ENCODE results near the gene KHDC1L.
"Not testable (repeated sequence)": the region's sequence is repeated elsewhere in the genome, so short reads cannot be mapped to it uniquely, and the experiment has no call there.

Gene KHDC1L, protein sequence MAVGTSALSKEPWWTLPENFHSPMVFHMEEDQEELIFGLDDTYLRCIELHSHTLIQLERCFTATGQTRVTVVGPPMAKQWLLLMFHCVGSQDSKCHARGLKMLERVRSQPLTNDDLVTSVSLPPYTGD

DNA sequence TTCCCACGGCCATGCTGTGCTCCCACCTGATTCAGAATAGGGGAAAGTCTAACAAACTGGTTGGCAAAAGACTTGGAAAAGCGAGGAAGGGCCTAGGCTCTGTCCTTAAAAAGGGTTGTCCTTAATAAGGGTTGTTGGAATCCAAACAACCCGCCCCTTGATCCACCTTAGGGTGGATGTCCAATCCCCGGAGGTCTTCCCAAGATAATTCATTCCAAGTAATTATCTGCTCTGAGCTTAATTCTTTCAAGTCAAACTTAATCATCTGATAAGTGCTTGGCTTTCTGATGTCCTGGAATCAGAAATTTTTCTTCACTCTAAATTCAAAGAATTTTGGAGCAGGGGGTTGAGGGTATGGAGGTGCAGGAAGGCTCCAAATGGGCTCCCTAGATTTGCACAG is at the start of gene KHDC1L:
Gene KHDC1L, minus strand, starts transcription at position 101 of the 400 bp plus-strand sequence. Its CDS starts 88 bp downstream, at position 13.
- no peak for DNase-seq

DNA sequence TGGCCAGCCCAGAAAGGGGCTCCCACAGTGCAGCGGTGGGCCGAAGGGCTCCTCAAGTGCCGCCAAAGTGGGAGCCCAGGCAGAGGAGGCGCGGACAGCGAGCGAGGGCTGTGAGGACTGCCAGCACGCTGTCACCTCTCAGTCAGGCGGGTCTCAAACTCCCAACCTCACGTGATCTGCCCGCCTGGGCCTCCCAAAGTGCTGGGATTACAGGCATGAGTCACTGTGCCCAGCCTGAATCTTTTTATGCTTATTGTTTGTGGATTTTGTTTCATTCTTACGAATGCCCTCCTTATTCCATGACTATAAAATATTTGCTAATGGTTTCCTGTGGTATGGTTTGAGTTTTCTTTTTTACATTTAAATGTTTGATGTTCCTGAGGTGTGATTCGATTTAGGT is 44.0 kb upstream of the KHDC1L start:
- DNase-seq: not testable (repeated sequence)

- DNase-seq: not testable (repeated sequence)
These were observed 43.6 kb upstream of the KHDC1L start for GRCh38 chr6:73268896-73269295.

- DNase-seq: no peak
These were observed 39.1 kb upstream of the KHDC1L start for GRCh38 chr6:73264446-73264845.

DNA sequence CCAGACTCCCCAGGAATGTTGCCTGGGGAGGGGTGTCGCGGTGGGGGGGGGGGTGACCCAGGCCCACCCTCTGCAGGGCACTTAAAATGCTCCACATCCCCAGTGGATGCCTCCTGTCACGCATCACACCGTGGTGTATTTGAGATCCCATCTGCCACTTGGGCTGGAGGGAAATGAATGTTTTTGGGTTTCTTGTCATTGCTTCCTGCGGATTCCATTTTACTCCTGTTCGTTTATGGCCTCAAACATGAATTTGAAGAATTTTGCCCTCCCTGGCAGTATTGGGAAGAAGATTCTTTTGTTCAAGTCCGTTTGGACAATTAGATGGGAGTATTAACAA is 38.2 kb upstream of the KHDC1L start:
- no peak for DNase-seq

- peak; percentile 44 to 52 for DNase-seq
These were observed 37.6 kb upstream of the KHDC1L start, which contains the start of gene KHDC1 for GRCh38 chr6:73262671-73263569. KHDC1 (minus strand) TSS chr6:73263196; CDS start chr6:73242517, 20,679 bp downstream.

DNA sequence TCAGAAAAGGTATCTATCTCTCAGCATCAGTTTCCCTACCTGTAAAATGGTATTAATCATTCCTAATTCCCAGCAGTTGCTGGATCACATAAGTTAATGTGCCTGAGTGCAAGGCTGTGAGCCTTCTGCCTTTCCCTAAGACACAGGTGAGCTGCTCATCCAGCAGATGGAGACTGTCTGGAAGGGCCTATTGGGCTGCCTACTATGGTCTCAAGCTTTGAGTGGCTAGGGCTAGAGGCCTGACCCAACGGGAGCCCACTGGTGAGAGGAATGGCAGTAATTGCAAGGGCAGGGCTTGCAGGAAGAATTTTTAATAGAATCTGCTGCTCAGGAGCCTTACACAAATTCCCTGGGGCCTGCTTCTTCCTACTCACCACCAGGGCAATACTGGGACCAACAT is 33.4 kb upstream of the KHDC1L start:
- no peak for DNase-seq

GRCh38 chr6:73254323-73254722 is 29.0 kb upstream of the KHDC1L start:
- not testable (repeated sequence) for DNase-seq

DNA sequence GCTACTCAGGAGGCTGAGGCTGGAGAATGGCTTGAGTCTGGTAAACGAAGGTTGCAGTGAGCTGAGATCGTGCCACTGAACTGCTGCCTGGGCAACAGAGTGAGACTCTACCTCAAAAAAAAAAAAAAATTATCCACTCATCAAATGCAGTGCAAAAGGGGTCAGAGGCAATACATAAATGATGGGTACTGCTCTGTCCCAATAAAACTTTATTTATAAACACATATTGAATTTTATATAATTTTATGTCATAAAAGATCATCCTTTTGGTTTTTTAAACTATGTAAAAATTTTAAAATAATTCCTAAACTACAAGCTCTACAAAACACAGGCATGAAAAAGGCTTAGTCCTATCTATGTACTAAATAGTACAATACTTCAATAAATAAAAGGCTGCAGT is 27.4 kb upstream of the KHDC1L start:
- DNase-seq: no peak

- no peak for DNase-seq
These were observed 24.7 kb upstream of the KHDC1L start for GRCh38 chr6:73250016-73250415.

GRCh38 chr6:73248192-73248903 is 23.1 kb upstream of the KHDC1L start:
- DNase-seq: no peak

- DNase-seq: no peak
These were observed 16.7 kb upstream of the KHDC1L start for GRCh38 chr6:73242001-73242400.

GRCh38 chr6:73240730-73241129 is 15.4 kb upstream of the KHDC1L start:
- DNase-seq: no peak

DNA sequence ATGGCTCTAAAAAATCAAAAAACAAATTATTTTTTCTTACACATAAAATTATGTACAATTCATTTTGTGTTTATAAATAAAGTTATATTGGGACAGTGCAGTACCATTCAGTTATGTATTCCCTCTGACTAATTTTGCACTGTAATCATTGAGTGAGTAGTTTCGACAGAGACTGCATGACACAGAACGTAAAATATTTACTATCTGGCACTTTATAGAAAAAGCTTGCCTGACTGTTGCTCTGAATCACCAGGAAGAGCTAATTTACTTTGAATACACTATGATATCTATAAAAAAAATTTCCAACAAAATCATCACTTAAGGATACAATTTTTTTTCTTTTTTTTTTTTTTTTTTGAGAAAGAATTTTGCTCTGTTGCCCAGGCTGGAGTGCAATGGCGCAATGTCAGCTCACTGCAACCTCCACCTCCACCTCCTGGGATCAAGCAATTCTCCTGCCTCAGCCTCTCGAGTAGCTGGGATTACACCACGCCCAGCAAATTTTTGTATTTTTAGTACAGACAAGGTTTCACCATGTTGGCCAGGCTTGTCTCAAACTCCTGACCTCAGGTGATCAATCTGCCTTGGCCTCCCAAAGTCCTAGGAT is 11.0 kb upstream of the KHDC1L start:
- no peak for DNase-seq

GRCh38 chr6:73234733-73235132 is 9.4 kb upstream of the KHDC1L start:
- no peak for DNase-seq

DNA sequence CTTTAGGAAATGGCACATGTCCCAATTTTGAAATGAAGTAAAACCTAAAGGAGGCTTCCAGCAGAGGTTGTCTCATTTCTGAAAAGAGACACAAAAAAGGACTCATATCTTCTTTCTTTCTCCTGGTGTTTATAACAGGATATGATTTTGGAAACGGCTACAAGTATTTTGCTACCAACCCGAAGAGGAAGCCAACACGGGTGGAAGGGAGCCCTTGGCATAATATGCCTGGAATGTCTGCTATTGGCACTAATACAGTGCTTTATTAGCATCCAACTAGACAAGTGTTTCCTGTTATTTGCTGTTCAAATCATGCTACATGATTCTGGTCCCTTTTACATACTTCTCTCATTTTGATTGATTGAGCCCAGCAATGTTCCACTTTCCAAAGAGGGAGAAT is 8.7 kb upstream of the KHDC1L start:
- not testable (repeated sequence) for DNase-seq

- no peak for DNase-seq
These were observed 7.8 kb upstream of the KHDC1L start for GRCh38 chr6:73233048-73233447.

GRCh38 chr6:73231986-73232391 is 6.7 kb upstream of the KHDC1L start:
- peak; percentile 77 to 80 for DNase-seq

DNA sequence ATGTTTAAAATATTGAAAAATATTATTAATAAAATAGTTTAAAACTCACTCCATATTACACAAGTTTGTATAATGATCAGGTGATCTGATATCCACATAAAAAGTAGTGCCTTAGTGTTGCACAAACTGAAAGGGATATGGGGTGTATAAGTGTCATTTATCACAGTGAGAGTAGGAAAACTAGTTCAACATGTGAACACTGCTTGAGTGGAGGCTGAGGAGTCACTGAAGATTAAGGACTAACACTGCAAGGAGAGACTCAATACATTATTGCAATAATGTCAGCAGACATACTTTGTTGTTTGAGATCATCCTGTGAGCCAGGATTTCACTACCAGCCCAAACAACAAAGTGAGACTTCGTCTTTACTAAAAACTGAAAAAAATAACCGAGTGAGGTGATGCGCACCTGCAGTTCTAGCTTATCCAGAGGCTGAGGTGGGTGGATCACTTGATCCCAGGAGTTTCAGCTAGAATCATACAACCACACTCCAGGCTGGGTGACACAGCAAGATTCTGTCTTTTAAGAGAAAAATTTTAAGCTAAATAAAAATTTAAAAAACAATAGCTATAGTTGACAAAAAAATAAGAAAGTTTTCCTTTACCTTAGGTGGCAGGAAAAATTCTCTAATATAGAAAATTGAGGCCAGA is 2.4 kb upstream of the KHDC1L start:
- no peak for DNase-seq

GRCh38 chr6:73216859-73217258 is 8.4 kb downstream of the KHDC1L start:
- DNase-seq: no peak

- DNase-seq: no peak
These were observed 16.2 kb downstream of the KHDC1L start for GRCh38 chr6:73209117-73209516.

DNA sequence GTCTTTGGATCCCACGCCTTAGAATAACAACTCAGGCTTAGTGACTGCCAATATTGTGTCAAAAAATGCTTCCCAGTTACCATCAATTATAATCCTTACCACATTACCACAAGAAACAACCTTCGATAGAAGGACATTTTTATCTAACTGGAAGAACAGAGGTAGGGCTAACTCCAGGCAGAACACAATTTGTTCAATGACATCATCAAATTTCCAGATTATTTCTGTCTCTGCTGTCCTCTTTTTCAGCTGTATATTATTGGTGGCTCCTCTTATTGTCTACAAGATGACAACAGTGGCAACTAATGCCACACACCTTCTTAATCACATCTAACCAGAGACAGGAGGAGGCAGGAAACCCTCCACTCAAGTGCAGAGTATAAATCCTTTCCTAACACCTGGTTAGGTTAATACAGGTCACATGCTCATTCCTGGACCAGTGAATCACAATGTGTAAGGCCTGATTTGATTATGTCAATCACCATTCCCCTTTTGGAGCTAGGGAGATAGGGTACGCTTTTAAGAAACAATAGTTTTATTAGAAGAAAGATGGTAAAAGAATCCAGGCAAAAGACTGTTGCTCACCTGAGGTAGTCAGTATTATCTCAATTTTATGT is 18.0 kb downstream of the KHDC1L start:
- no peak for DNase-seq

Measured in Kasumi-1 (cell line).